Thoracic aorta (tissue), 2 donors: ENCODE results near the gene COMP. TPM values are rescaled to one million over a fixed set of nuclear protein-coding genes. Genes with fewer than 3 reads are reported as not detected.

Experiments used
- ATAC-seq: fragments of 150-250 bp; one replicate; pipeline ENCODE4 v1.8.0; 2017; ENCODE audit warnings: low read depth; ENCODE audit not compliant: insufficient number of reproducible peaks, low FRiP score
- DNase-seq: peaks from one replicate; pipeline ENCODE4 v3.0.0-alpha.2; 2020; ENCODE audit warnings: low spot score
- H3K27ac ChIP-seq, 2 donors: fragments of 200-600 bp; sonication (generic); 1 replicate in 1 of 2; 2 replicates in 1 of 2; pipeline ENCODE4 v1.5.1; 2016; ENCODE audit warnings: mild to moderate bottlenecking in 2 of 2, moderate library complexity in 2 of 2
- H3K27me3 ChIP-seq: fragments of 200-600 bp; sonication (generic); replicated peaks from 2 replicates; pipeline ENCODE4 v1.6.0; 2016; ENCODE audit warnings: mild to moderate bottlenecking; ENCODE audit not compliant: insufficient read depth
- H3K36me3 ChIP-seq: fragments of 200-600 bp; sonication (generic); one replicate; pipeline ENCODE4 v1.5.1; 2016
- H3K4me1 ChIP-seq, 2 donors: fragments of 200-600 bp; sonication (generic); 1 replicate in 1 of 2; 2 replicates in 1 of 2; pipeline versions ENCODE4 v1.5.1 to v1.6.0; 2016; ENCODE audit warnings: low read depth in 2 of 2, mild to moderate bottlenecking in 1 of 2; ENCODE audit not compliant: control insufficient read depth in 1 of 2
- H3K4me3 ChIP-seq: fragments of 200-600 bp; sonication (generic); 2 replicates; pipeline ENCODE4 v1.5.1; 2016; ENCODE audit warnings: mild to moderate bottlenecking
- H3K9me3 ChIP-seq: fragments of 200-600 bp; sonication (generic); 2 replicates; pipeline ENCODE4 v1.5.1; 2016
- total RNA-seq, 2 donors: library from RNA; depleted of rRNA; stranded (reverse); fragments of >200 nt; gene quantifications; one replicate each; pipeline versions ENCODE4 v1.1.0 to v1.2.3, GENCODE V29; 2016
- TF ChIP-seq, protein P1 (sequence below): fragments of 200-600 bp; sonication (generic); IDR thresholded peaks from one replicate; pipeline ENCODE4 v1.5.1; 2019; ENCODE audit warnings: antibody characterized with exemption

COMP gene
- total RNA-seq, 2 donors from 2014 or later: 16.9 to 29.8 TPM

- no peak overlapping the region for H3K27ac ChIP-seq
- ATAC-seq (no peak), DNase-seq (no peak)
- H3K4me3 ChIP-seq: no peak overlapping the region
- H3K36me3 ChIP-seq: no peaks in the 10 kb centered on the region
- no peaks in the 10 kb centered on the region for H3K9me3 ChIP-seq
- peaks cover 0 to under 1% of the 10 kb centered on the region in 2 donors for H3K4me1 ChIP-seq
- no peaks in the 10 kb centered on the region for H3K27me3 ChIP-seq
- TF ChIP-seq, protein P1, sequence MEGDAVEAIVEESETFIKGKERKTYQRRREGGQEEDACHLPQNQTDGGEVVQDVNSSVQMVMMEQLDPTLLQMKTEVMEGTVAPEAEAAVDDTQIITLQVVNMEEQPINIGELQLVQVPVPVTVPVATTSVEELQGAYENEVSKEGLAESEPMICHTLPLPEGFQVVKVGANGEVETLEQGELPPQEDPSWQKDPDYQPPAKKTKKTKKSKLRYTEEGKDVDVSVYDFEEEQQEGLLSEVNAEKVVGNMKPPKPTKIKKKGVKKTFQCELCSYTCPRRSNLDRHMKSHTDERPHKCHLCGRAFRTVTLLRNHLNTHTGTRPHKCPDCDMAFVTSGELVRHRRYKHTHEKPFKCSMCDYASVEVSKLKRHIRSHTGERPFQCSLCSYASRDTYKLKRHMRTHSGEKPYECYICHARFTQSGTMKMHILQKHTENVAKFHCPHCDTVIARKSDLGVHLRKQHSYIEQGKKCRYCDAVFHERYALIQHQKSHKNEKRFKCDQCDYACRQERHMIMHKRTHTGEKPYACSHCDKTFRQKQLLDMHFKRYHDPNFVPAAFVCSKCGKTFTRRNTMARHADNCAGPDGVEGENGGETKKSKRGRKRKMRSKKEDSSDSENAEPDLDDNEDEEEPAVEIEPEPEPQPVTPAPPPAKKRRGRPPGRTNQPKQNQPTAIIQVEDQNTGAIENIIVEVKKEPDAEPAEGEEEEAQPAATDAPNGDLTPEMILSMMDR: no peak
These were observed 22.9 kb downstream of the COMP start for GRCh38 chr19:18768046-18768771.

- no peak overlapping the region for H3K27ac ChIP-seq
- peaks cover 4 to 21% of the 10 kb centered on the region in 2 donors for H3K4me1 ChIP-seq
- ATAC-seq (no peak), DNase-seq (no peak)
- H3K4me3 ChIP-seq: no peak overlapping the region
- TF ChIP-seq, protein P1: no peak
- no peaks in the 10 kb centered on the region for H3K36me3 ChIP-seq
- H3K27me3 ChIP-seq: no peaks in the 10 kb centered on the region
- no peaks in the 10 kb centered on the region for H3K9me3 ChIP-seq
These were observed 25.9 kb downstream of the COMP start for GRCh38 chr19:18765224-18765623.

DNA sequence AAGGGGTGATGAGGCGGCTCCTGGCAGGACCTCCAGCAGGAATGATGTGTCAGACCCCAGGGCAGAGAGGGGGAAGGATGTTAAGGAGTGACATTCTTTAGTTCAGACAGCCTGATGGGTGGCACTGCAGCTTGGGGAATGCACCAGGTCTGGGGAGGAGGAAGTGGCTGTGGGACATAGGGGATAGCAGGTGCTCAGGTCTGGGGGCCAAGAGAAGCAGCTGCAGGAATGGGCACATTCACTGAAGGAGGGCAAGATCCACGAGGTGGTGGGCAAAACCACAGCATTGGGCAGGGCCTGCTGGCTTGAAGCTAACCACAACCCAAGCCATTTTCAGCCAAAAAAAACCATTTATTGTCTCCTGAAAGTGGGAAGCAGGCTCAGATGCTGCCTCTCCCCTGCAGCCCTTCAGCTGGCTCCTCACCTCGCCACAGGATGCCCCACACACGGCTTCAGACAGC lies 26.5 kb downstream of the COMP start:
- TF ChIP-seq, protein P1: no peak
- Histone ChIP-seq H3K4me3 (no peak overlapping the region), H3K4me1 (peaks cover 4 to 21% of the 10 kb centered on the region in 2 donors), H3K27ac (no peak overlapping the region), H3K27me3 (no peaks in the 10 kb centered on the region), H3K9me3 (no peaks in the 10 kb centered on the region), H3K36me3 (no peaks in the 10 kb centered on the region)
- DNase-seq (no peak), ATAC-seq (no peak)

DNA sequence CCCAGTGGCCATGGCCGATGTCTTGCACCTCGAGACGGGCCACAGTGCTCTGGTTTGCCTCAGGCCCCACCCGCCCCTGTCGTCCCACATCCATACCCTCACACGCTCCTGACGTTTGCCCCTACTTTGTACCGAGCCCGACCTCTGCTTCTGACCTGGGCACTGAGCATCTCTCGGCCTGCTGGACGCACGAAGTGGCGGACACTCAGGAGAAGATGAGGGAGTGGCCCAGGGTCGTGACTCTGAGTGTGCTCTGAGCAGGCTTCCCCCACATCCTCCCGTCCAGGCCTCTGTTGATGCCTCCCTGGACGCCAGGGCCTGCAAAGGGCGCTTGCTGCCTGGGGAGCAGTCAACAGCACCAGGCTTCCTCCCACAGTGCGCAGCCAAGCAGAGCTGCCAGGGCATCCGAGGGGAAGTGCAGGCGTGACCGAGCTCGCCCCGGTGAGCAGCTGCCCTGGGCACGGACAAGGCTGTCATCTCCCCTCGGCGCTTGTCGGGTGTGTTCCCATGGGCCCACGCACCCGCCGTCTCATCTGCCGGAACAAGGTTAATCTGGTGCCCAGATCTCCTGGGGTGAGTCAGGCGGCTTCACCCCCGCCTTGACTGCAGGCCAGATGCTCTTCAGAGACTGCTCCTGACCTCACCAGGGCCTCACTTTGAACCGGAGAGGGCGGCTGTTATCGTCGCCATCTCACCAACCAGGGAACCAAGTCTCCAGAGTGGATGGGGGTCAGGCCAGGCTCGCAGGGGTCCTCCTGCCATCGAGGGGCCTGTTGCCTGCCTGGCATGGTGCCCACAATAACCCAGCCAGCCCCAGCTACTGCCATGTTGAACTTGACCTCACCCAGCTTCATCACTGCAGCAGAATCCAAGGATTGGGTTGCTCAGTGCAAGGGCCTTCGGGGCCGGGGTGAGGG lies 27.2 kb downstream of the COMP start:
- H3K27me3 ChIP-seq: no peaks in the 10 kb centered on the region
- TF ChIP-seq, protein P1: no peak
- peaks cover 4 to 21% of the 10 kb centered on the region in 2 donors for H3K4me1 ChIP-seq
- ATAC-seq: no peak
- DNase-seq: no peak
- H3K27ac ChIP-seq: no peak overlapping the region
- H3K36me3 ChIP-seq: no peaks in the 10 kb centered on the region
- no peak overlapping the region for H3K4me3 ChIP-seq
- no peaks in the 10 kb centered on the region for H3K9me3 ChIP-seq
